SH-SY5Y (cell line): ENCODE results near the gene ELMO2.

ENCODE experiments used
- GATA2 ChIP-seq: IDR thresholded peaks from 2 replicates; pipeline ENCODE4 v1.6.1; 2011; ENCODE audit warnings: mild to moderate bottlenecking, low read depth, low read length
- GATA3 ChIP-seq: IDR thresholded peaks from 2 replicates; pipeline ENCODE4 v1.6.1; 2011; ENCODE audit warnings: low read depth, mild to moderate bottlenecking, low read length, moderate library complexity

DNA sequence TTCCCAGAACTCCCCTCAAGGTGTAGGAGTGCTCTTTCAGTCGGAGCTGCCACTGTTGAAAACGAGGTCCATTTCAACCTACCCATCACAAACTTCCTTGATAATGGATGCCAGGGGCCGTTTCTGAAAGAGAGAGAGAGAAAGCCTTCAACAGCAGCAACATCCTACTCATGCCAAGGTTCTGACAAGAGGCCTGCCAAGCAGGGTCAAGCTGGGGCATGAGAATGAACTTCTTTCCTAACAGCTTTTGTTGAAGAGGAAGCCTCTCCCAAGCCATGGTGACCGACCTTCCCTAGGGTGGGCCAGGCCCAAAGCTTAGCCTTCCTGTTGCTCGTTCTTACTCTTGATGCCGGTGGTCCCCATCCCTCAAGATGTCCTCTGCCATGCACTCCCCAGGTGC lies 12.4 kb downstream of the ELMO2 start:
- TF ChIP-seq GATA2 = no peak
- no peak for TF ChIP-seq GATA3
